HepG2 (cell line): ENCODE measurements around the gene TMEM8B. TPM values are rescaled to one million over a fixed set of nuclear protein-coding genes. Genes with fewer than 3 reads are reported as not detected.

Experiments
- BHLHE40 ChIP-seq: IDR thresholded peaks from 2 replicates; pipeline ENCODE4 v1.6.1; 2011; ENCODE audit warnings: low read length, improper control_type of control experiment
- CENPX ChIP-seq: sonication (generic); formaldehyde crosslinking; IDR thresholded peaks from 2 replicates; pipeline ENCODE4 v1.9.0; 2021; ENCODE audit warnings: mild to moderate bottlenecking, missing genetic modification reagents, moderate library complexity
- ETV6 ChIP-seq: sonication (generic); formaldehyde crosslinking; conservative IDR thresholded peaks from 2 replicates; pipeline ENCODE4 v1.4.0; 2020; ENCODE audit warnings: missing genetic modification reagents
- FOXO4 ChIP-seq: sonication (generic); formaldehyde crosslinking; conservative IDR thresholded peaks from 2 replicates; pipeline ENCODE4 v1.8.1; 2023; ENCODE audit warnings: missing genetic modification reagents
- IRF1 ChIP-seq: sonication (generic); formaldehyde crosslinking; IDR thresholded peaks from 2 replicates; pipeline ENCODE4 v1.4.0; 2020; ENCODE audit warnings: low read depth, mild to moderate bottlenecking, missing genetic modification reagents
- IRF9 ChIP-seq: sonication (generic); formaldehyde crosslinking; IDR thresholded peaks from 2 replicates; pipeline ENCODE4 v1.8.0; 2022; ENCODE audit warnings: missing genetic modification reagents, mild to moderate bottlenecking, borderline replicate concordance
- NFYB ChIP-seq: sonication (generic); formaldehyde crosslinking; IDR thresholded peaks from 2 replicates; pipeline ENCODE4 v1.4.0; 2020; ENCODE audit warnings: missing genetic modification reagents
- TFDP2 ChIP-seq: sonication (generic); formaldehyde crosslinking; IDR thresholded peaks from 2 replicates; pipeline ENCODE4 v1.4.0; 2020; ENCODE audit warnings: missing genetic modification reagents
- ZBTB34 ChIP-seq: sonication (generic); formaldehyde crosslinking; IDR thresholded peaks from 2 replicates; pipeline ENCODE4 v1.8.0; 2022; ENCODE audit warnings: mild to moderate bottlenecking, missing genetic modification reagents
- ZNF781 ChIP-seq: sonication (generic); formaldehyde crosslinking; IDR thresholded peaks from 2 replicates; pipeline ENCODE4 v1.5.1; 2020; ENCODE audit warnings: borderline replicate concordance, mild to moderate bottlenecking, missing genetic modification reagents; ENCODE audit errors: not compliant biosample characterization
- polyA plus RNA-seq, 8 experiments: library from polyadenylated mRNA; depleted of rRNA in 3 of 8; stranded (reverse) in 7 of 8; unstranded in 1 of 8; fragments of >200 nt; fragmentation: Illumina TruSeq in 4 of 8; extraction: Trizol in 4 of 8; gene quantifications; 2 replicates each; pipeline versions ENCODE4 v1.2.1 to v1.2.3, GENCODE V29; 2011 to 2016; ENCODE audit warnings: low read depth in 4 of 8, missing spikeins in 1 of 8, mixed read lengths in 1 of 8; ENCODE audit not compliant: insufficient read depth in 1 of 8
- total RNA-seq, 5 experiments: library from RNA; depleted of rRNA; stranded (reverse); fragments of >200 nt; fragmentation: Illumina TruSeq; extraction: Trizol; gene quantifications; 2 replicates each; pipeline ENCODE4 v1.2.3, GENCODE V29; 2016; ENCODE audit warnings: low read depth in 1 of 5
- TF ChIP-seq, protein P1 (sequence below): sonication (generic); formaldehyde crosslinking; conservative IDR thresholded peaks from 2 replicates; pipeline ENCODE4 v1.4.0; 2020; ENCODE audit warnings: missing genetic modification reagents
- TF ChIP-seq, protein P2 (sequence below): sonication (generic); formaldehyde crosslinking; IDR thresholded peaks from 2 replicates; pipeline ENCODE4 v1.4.0; 2020; ENCODE audit warnings: missing genetic modification reagents
- TF ChIP-seq, protein P3 (sequence below): sonication (generic); formaldehyde crosslinking; IDR thresholded peaks from 2 replicates; pipeline ENCODE4 v1.5.0; 2020; ENCODE audit warnings: mild to moderate bottlenecking, missing genetic modification reagents, moderate library complexity

The TMEM8B gene
- total and polyA plus RNA-seq, 2 of the 13 experiments (the other 11 are each of a cell fraction or from before 2014, with no cell fraction given): 2.1 to 2.7 TPM

DNA sequence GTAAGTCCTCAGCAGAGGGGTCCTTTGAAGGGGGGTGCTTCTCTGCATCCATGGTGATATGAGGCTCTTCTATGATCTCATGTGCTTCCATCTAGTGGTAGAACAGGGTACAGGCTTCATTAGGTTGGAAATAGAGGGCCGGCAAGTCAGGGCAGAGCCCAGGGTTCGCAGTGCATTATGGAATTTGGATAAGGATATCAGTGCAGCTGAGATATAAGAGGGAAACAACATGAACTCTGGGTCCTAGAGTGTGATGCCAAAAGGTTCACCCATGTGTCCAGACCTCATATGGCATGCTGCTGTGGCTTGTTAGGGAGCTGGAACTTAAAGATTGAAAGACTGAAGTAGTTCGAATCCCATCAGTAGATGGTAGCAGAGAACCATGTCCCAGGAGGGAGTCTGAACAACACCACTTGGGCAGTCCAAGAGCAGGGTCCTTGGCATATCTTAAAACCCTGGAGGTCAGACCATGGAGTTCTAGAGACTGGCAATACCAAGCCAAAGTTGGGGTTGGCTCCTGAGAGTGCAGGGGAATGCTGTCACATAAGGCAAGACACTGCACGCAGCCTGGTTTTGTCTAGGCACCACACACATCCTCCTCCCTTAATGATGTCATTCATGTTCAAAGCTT is 2.8 kb upstream of the TMEM8B start (continued):
- TF ChIP-seq IRF1 (CRISPR knock-in tag) (no peak), IRF9 (CRISPR knock-in tag) (0 out of 2 replicates have a peak, but pooled peaks have one; percentile 56), ZNF781 (CRISPR knock-in tag) (peak; percentile 57), ETV6 (CRISPR knock-in tag) (no peak), FOXO4 (CRISPR knock-in tag) (0 out of 2 replicates have a peak, but pooled peaks have one; percentile 19), CENPX (no peak), BHLHE40 (no peak), TFDP2 (CRISPR knock-in tag) (no peak), NFYB (no peak), ZBTB34 (CRISPR knock-in tag) (no peak)
- TF ChIP-seq, protein P1, sequence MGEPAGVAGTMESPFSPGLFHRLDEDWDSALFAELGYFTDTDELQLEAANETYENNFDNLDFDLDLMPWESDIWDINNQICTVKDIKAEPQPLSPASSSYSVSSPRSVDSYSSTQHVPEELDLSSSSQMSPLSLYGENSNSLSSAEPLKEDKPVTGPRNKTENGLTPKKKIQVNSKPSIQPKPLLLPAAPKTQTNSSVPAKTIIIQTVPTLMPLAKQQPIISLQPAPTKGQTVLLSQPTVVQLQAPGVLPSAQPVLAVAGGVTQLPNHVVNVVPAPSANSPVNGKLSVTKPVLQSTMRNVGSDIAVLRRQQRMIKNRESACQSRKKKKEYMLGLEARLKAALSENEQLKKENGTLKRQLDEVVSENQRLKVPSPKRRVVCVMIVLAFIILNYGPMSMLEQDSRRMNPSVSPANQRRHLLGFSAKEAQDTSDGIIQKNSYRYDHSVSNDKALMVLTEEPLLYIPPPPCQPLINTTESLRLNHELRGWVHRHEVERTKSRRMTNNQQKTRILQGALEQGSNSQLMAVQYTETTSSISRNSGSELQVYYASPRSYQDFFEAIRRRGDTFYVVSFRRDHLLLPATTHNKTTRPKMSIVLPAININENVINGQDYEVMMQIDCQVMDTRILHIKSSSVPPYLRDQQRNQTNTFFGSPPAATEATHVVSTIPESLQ (CRISPR knock-in tag): no peak
- TF ChIP-seq, protein P2, sequence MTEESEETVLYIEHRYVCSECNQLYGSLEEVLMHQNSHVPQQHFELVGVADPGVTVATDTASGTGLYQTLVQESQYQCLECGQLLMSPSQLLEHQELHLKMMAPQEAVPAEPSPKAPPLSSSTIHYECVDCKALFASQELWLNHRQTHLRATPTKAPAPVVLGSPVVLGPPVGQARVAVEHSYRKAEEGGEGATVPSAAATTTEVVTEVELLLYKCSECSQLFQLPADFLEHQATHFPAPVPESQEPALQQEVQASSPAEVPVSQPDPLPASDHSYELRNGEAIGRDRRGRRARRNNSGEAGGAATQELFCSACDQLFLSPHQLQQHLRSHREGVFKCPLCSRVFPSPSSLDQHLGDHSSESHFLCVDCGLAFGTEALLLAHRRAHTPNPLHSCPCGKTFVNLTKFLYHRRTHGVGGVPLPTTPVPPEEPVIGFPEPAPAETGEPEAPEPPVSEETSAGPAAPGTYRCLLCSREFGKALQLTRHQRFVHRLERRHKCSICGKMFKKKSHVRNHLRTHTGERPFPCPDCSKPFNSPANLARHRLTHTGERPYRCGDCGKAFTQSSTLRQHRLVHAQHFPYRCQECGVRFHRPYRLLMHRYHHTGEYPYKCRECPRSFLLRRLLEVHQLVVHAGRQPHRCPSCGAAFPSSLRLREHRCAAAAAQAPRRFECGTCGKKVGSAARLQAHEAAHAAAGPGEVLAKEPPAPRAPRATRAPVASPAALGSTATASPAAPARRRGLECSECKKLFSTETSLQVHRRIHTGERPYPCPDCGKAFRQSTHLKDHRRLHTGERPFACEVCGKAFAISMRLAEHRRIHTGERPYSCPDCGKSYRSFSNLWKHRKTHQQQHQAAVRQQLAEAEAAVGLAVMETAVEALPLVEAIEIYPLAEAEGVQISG (CRISPR knock-in tag): no peak
- TF ChIP-seq, protein P3, sequence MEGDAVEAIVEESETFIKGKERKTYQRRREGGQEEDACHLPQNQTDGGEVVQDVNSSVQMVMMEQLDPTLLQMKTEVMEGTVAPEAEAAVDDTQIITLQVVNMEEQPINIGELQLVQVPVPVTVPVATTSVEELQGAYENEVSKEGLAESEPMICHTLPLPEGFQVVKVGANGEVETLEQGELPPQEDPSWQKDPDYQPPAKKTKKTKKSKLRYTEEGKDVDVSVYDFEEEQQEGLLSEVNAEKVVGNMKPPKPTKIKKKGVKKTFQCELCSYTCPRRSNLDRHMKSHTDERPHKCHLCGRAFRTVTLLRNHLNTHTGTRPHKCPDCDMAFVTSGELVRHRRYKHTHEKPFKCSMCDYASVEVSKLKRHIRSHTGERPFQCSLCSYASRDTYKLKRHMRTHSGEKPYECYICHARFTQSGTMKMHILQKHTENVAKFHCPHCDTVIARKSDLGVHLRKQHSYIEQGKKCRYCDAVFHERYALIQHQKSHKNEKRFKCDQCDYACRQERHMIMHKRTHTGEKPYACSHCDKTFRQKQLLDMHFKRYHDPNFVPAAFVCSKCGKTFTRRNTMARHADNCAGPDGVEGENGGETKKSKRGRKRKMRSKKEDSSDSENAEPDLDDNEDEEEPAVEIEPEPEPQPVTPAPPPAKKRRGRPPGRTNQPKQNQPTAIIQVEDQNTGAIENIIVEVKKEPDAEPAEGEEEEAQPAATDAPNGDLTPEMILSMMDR (CRISPR knock-in tag): peak; percentile 77
